NCI-H345 (cell line): ENCODE data around the gene DYNLT2B.
"Not testable (repeated sequence)": the region's sequence is repeated elsewhere in the genome, so short reads cannot be mapped to it uniquely, and the experiment has no call there.

ENCODE experiments used
- DNase-seq: peaks from one replicate; lab custom pipeline; 2025; lab: John Stamatoyannopoulos, UW

DYNLT2B gene

DNA sequence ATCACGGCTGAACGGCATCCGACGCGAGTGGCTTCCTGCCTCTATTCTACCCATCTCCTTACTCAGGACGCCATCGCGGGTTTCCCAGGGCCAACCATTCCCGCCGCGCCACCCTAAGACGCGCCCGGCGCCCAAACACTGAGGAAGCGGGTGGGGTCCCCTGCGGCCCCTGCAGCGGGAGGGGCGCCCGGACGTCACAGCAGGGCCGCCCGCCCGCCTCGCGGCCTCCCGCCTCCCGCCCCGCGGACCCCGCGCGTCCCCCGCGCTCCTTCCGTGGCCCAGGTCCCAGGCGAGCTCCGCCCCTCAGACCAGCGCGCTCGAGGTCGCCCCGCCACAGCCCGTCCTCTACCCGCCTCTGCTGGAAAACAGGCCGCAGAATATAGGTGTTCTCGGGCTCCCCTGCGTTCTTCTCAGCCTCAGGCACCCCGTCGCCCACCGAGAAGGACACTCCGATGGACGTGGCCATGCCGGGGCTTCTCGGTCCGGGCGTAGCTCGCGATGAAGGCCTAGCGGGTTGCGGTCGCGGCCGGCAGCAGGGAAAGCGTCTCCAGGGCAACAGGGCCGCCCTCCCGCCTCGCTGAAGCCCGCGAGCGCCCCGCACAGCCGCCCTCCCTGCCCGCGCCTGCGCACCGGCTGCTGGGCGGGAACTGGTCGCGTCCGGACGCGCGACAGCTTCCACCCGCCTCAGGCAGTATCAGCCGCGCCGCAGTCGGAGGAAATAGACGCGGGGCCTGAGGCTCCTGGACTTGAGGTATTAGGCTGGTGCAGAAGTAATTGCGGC, at the start of gene DYNLT2B:
TSS of gene DYNLT2B (minus strand) at position 554 of the 781 bp plus-strand sequence. CDS start at position 466, 88 bp downstream.
- DNase-seq = peak; percentile 95

DNA sequence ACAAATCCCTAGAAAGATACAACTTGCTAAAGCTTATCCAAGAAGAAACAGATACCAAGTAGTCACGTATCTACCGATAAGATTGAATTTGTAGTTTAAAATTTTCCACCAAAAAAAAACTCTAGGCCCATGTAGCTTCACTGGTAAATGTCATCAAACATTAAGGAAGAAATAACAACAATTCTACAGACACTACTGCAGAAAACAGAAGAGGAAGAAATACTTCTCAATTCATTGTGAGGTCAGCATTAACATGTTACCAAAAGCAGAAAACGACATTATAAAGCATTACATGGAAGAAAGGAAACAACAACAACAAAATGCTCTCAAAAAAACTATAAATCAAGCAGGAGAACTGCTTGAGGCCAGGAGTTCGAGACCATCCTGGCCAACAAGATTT, 47.7 kb upstream of the DYNLT2B start:
- DNase-seq = no peak

DNA sequence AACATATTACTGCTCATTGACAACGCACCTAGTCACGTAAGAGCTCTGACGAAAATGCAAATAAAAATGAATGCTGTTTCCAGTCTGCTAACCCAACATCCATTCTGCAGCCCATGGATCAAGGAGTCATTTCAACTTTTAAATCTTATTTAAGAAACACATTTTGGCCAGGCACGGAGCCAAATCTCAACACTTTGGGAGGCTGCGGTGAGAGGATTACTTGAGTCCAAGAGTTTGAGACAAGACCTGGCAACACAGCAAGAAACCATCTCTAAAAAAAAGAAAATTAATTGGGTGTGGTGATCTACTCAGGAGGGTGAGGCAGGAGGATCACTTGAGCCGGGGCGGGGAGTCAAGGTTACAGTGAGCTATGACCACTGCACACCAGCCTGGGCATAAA, 42.5 kb upstream of the DYNLT2B start:
- no peak for DNase-seq

DNA sequence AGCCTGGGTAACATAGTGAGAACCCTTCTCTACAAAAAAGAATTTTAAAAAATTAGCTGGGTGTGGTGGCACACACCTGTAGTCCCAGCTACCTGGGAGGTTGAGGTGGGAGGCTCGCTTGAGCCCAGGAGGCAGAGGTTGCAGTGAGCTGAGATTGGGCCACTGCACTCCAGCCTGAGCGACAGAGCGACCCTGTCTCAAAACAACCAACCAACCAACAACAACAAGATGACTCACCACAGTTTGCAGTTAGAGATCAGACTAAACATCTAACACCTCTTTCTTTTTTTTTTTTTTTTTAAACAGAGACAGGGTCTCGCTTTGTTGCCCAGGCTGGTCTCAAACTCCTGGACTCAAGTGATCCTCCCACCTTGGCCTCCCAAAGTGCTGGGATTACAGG, 40.5 kb upstream of the DYNLT2B start:
- DNase-seq = not testable (repeated sequence)

DNA sequence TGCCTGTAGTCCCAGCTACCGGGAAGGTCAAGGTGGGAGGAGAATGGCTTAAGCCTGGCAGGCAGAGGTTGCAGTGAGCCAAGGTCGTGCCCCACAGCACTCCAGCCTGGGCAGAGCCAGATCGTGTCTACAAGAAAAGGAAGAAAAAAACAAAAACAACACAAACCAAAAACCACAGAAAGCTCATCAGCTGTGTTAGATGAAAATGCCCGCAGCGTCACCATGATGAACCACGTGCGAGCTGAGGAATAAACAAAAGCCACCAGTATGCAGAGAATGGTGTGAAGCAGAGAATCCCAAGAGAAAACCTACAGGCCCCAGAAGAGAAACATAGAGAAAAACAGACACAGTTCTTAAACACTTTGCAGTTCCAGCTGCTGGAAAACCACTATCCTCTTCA, 39.9 kb upstream of the DYNLT2B start:
- no peak for DNase-seq

DNA sequence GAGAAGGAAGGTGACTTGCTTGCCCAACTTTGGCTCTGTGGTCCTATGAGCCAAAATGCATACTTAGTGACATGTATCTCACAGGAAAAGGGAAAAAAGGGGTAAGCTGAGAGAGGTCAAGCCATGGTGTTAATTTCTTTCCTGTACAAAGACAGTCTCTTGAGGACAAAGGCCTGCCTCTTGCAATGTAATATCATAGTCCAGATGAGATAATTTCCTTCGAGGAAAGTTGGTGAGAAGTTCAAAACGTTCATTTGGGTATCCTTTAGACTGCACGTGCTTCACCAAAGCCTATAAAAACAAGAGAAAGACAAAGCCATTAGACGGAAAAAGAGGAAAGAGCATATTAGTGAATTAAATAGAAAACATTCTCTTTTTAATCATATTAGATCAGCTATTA, 38.5 kb upstream of the DYNLT2B start:
- DNase-seq = no peak

DNA sequence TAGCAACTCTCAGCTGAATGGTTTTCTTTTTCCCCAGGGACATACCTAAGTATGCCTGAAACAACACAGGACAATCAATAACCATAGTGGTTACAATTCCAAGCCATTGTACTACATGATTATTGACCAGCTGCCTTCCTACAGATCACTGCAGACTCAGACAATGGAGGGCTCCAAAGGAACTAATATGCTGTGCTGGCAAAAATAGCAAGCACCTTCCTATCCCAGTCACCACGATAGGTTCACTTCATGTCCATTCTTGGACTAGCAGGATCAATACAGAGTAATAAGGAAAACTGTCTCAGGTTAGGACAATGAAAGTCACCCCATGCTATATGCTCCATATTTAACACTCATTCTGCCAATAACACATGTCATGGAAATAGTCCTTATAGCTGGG, 37.6 kb upstream of the DYNLT2B start:
- DNase-seq = no peak

DNA sequence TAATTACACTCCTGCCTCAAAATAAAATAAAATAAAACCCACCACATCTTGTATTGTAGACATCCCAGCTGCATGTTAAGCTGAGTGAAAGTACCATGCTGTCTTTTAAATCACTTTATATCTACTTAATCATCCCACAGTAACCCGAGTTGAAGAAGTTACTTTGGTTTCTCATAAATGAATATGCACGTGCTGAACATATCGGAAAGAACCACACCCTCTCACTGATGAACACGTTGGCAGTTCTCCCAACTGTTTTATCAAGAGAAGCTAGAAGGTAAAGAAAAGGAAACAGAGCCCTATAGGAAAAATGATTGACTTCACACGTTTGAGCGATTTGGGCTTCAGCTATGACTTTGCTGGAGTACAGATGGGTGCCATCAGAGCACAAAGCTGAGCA, 36.1 kb upstream of the DYNLT2B start:
- no peak for DNase-seq

DNA sequence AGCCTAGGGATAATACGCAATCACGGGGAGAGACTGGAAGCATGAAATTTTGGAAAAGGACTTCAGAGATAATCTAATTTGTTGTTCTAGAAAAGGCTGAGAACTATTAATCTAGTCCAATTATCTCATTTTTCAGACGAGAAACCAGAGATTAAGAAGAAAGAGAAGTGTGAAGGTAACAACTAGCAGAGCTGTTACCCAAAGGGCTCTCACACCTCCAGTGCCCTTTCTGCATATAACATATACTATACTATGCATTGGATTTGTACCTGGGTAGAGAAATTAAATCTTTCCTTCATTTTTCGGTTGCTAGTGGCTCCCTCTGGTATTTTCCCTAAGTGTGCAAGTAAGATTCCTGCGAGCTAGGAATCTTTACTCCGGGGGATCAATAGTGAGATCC, 33.5 kb upstream of the DYNLT2B start:
- no peak for DNase-seq

DNA sequence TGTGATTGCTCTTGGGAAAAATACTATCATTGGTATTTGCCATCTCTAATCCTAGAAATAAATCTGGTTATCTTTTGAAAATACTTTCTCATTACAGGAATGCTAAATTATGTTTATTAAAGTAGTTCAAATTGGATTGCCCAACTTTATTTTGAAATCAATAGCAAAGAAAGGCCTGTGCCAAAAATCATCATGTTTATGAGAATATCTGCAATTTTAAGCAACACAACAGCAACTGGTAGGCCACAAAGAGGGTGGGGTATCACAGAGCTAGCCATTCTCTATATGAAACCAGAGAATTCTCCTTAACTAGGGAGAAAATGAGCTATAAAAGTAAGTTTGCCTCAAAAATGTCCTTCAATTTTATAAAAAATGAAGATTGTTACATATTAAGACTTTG, 32.0 kb upstream of the DYNLT2B start:
- no peak for DNase-seq

DNA sequence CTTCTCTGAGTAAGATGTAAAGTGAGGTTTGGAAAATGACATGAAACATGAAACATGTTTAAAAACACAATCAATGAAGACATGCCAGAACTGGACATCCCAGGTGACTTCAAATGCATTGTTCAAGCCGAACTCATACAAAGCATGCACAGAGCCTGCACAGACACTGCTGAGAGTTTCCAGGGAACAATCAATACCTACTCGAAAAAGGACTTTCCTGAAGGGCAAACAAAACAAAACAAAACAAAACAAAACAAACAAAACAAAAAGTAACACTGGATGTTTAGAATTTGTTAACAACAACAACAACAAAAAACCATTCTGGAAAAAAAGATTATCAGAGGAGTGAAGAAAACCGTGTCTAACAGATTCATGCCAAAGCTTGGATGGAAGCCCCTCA, 30.7 kb upstream of the DYNLT2B start:
- DNase-seq = no peak

DNA sequence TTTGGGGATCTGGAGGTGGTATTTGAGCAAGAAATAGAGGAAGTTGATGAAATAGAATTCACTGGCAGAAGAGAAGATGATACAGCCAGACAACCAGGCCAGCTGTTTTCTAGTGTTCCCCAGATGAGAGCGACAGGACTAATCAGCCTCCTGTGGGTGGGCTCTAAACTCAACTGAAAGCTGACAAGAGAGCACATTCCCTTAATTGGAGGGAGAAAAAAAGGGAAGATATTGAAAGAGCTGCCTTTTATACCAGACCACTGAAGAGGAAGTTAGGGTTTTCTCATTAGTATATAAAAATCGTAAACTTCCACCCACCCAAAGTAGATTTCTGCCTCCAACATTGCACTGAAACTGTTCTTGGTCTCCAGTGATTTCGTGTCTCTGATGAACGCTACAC, 26.6 kb upstream of the DYNLT2B start:
- DNase-seq = no peak

DNA sequence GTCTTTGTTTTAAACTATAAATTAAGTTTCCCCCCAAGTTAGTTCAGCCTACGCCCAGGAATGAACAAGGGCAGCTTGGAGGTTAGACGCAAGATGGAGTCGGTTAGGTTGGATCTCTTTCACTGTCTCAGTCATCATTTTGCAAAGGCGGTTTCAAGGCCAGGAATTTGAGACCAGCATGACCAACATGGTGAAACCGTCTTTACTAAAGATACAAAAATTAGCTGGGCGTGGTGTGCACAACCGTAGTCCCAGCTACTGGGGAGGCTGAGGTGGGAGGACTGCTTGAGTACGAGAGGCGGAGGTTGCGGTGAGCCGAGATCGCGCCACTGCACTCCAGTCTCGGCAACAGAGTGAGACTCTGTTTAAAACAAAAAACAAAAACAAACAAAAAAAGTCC, 25.9 kb upstream of the DYNLT2B start:
- not testable (repeated sequence) for DNase-seq

DNA sequence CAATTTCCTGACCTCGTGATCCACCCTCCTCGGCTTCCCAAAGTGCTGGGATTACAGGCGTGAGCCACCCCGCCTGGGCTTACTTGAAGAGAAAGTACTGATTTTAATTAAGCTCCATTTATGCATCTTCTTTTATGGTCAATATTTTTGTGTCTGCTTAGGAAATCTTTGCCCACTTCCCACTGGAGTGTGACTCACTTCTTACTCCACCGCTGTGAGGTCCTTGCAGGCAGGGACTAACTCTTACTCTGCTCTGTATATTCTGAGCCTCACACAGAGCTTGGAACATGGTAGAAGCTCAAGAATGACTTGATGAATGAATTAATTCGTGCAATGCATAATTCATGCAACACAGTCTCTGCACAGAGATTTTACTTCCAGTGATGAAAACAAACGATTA, 23.1 kb upstream of the DYNLT2B start:
- DNase-seq = no peak

DNA sequence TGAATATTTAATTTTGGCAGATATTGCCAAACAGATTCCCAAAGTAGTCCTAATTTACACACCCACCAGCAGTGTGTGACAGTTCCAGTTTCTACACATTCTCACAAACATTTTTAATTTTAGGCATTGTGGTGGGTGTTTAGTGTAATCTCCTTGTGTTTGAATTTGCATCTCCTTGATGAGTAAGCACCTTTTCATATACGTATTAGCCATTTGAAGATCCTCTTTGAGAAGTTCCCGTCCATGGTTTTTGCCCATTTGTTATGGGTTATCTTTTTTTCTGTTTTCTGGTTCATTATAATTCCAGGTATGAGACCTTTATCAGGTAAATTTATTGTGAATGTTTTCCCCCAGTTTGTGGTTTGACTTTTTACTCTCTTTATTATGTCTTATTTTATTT, 22.4 kb upstream of the DYNLT2B start:
- no peak for DNase-seq

DNA sequence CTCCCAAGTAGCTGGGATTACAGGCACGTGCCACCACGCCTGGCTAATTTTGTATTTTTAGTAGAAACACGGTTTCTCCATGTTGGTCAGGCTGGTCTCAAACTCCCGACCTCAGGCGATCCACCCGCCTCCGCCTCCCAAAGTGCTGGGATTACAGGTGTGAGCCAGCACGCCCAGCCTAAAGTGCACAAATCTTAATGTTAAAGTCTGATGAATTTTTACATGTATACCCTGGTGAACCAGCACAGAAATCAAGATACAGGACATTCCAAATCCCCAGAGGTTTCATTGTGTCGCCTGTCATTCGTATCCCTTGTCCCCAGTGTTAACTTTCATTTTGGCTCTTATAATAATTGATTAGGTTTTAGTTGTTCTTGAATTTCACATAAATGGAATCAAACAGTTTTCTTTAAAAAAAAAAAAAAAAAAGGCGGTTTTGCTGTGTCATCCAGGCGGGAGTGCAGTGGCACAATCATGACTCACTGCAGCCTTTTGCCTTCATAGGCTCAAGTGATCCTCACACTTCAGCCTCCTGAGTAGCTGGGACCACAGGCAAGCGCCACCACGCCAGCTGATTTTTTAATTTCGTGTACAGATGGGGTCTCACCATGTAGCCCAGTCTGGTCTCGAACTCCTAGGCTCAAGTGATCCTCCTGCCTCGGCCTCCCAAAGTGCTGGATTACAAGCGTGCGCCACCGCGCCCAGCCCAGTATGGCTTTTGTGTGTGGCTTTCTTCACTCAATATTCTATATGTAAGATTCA, 21.6 kb upstream of the DYNLT2B start:
- no peak for DNase-seq

DNA sequence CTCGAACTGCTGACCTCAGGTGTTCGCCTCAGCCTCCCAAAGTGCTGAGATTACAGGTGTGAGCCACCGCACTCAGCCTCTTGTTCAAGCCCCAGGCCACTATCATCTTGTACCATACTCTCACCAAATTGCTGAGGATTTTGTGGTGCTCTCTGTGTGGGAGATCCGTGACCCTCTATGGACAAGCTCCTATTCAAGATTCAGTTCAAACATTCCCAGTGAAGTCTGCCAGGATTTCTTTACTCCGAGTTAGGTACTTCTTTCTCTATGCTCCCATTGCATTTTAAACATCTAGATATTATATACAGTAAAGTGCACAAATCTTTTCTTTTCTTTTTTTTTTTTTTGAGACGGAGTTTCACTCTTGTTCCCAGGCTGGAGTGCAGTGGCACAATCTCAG, 21.0 kb upstream of the DYNLT2B start:
- no peak for DNase-seq

DNA sequence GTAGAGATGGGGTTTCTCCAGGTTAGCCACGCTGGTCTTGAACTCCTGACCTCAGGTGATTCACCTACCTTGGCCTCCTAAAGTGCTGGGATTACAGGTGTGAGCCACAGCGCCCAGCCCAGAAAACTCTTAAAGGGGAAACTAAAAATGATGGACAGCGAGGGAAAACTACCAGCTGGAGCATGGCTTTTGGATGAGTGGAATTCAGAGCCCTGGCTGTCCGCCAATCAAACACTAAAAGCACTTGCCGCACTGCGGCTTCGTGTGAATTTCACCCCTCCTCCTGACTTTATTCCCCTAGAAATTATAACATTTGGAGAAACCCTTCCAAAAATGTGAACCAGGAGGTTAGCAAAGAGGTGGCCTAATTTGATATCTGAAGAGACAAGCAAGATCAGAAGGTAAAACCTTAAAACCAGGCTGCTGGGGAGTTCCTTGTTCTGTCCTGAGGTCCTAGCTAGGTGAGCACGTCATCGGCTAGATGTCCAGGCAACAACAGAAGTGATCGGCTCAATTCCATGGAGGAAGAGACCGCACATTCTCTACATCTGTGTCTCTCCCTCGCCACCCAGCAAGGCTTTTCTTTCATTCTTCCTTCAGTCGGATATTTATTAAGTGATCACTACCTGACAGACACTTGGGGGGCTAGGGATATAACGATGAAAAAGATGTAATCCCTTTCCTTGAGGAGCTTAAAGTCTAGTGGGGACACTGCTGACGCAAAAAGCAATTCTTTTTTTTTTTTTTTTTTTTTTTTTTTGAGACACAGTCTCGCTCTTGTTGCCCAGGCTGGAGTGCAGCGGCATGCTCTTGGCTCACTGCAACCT, 18.5 kb upstream of the DYNLT2B start:
- no peak for DNase-seq

DNA sequence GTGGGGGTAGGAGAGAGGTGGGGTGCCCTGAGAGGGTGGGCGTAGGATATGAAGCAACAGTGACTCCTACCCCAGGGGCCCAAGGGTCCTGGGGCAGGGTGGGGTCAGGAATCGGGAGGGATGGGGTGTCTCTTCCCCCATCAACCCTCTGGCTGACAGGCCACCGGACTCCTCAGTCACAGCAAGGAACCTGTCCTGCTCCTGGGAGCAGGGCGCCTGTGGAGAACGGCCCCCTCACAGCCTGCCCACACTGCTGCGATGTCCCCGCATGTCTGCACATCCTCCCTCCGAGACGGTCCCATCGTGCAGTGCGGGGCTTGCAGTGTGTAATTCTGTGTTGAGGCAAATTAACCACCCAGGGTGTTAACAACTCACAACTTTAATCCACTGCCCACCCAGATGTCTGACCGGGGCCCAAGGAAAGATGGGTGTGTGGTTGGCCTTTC, 17.5 kb upstream of the DYNLT2B start:
- DNase-seq = no peak

DNA sequence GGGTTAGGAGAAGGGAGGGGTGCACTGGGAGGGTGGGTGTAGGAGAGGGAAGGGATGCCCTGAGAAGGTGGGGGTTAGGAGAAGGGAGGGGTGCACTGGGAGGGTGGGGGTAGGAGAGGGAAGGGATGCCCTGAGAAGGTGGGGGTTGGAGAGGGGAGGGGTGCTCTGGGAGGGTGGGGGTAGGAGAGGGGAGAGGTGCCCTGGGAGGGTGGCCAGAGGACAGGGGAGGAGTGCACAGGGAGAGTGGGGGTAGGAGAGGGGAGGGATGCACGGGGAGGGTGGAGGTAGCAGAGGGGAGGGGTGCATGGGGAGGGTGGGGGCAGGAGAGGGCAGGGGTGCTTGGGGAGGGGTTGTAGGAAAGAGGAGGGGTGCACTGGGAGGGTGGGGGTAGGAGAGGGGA, 16.9 kb upstream of the DYNLT2B start:
- no peak for DNase-seq

DNA sequence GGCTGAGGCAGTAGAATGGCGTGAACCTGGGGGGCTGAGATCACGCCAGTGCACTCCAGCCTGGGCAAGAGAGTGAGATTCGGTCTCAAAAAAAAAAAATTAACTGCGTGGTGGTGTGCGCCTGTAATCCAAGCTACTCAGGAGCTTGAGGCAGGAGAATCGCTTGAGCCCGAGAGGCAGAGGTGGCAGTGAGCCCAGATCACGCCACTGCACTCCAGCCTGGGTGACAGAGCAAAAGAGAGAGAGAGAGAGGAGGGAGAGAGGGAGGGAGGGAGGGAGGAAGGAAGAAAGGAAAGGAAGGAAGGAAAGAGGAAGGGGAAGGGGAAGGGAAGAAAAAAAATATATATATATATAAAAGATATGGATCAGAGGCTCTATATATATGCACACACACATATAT, 14.1 kb upstream of the DYNLT2B start:
- DNase-seq = no peak

DNA sequence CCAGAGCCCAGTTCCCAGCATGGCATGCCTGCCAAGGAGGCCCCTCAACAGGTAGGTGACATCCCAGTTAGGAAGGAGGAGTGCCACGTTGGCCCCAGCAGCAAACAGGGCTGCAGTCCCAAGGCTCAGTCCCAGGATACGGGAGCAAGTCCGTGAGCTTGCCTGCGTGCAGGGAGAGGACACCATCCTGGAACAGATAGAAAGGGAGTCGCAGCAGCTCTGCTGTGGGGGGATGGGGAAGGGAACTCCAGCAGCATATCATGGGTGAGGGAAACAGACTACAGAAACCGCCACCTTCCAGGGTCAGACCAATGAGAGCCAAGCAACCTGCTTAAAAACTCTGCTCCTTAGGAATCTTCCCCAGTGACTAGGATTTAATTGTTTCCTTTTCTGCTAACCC, 9.4 kb upstream of the DYNLT2B start:
- no peak for DNase-seq

DNA sequence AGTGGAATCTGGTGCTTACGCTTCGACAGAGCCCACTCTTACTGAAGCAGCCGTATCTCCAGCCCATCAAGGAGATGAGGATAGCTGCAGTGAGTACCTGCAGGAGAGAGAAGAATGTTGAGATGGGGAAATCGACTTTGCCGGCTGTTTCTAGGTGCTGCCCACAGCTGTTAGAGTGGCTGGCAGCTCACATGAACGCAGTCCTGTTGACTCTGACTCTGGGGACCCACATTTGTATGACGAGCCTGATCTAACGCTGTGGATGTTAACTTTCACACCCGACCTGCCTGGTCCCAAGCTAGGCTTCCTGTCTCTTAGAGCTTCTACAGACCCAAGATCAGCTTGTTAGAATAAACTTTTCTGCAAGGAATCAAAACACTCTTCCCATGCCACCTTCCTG, 8.9 kb upstream of the DYNLT2B start:
- no peak for DNase-seq
